ENCODE results near the gene IL17F. TPM values are rescaled to one million over a fixed set of nuclear protein-coding genes. Genes with fewer than 3 reads are reported as not detected.

The IL17F gene
- total RNA-seq, 1 donor from 2014 or later, result not detected

- no peaks in the 10 kb centered on the region for H4K20me1 ChIP-seq (ENCODE audit: insufficient read depth, low read length)
- no peaks in the 10 kb centered on the region for H3K9me3 ChIP-seq (ENCODE audit: insufficient read depth, low read depth, low read length)
- Mint-ChIP-seq H3K27me3 (ENCODE audit: low read depth, unreplicated experiment) (no peaks in the 10 kb centered on the region), H3K36me3 (ENCODE audit: low read depth, unreplicated experiment) (no peaks in the 10 kb centered on the region), H3K4me1 (ENCODE audit: low read depth, unreplicated experiment) (no peaks in the 10 kb centered on the region), H3K27ac (ENCODE audit: unreplicated experiment) (no peak overlapping the region), H3K4me3 (ENCODE audit: unreplicated experiment) (no peak overlapping the region), H3K9me3 (ENCODE audit: unreplicated experiment) (peaks cover 22% of the 10 kb centered on the region)
- FAIRE-seq (no peak), DNase-seq (ENCODE audit: low read depth) (no peak)
- H3K9ac ChIP-seq (ENCODE audit: low read length), result no peak overlapping the region
- H3K4me3 ChIP-seq (ENCODE audit: insufficient read depth, low read depth, low read length), result no peak overlapping the region
- no peaks in the 10 kb centered on the region for H3K4me1 ChIP-seq (ENCODE audit: insufficient read depth, low read length)
- H3K4me2 ChIP-seq (ENCODE audit: low read length), result no peak overlapping the region
- no peaks in the 10 kb centered on the region for H3K27me3 ChIP-seq (ENCODE audit: insufficient read depth, low read length)
- no peaks in the 10 kb centered on the region for H3K36me3 ChIP-seq (ENCODE audit: insufficient read depth, low read length)
- no peak overlapping the region for H3K27ac ChIP-seq (ENCODE audit: low read depth, low read length)
- TF ChIP-seq CTCF (IDR thresholded peaks at IDR 0.05; ENCODE audit: insufficient read depth, low read depth, low read length) (no peak), EZH2 (IDR thresholded peaks at IDR 0.05; ENCODE audit: insufficient read depth, low read length) (no peak)
- H3K79me2 ChIP-seq (ENCODE audit: insufficient read depth, low read length), result no peaks in the 10 kb centered on the region
- H2AFZ ChIP-seq (ENCODE audit: low read depth, low read length), result no peak overlapping the region
Observed at GRCh38 chr6:52195886-52196285, 48.4 kb downstream of the IL17F start.

GRCh38 chr6:52191824-52192223, 52.5 kb downstream of the IL17F start:
- Histone ChIP-seq H3K36me3 (ENCODE audit: insufficient read depth, low read length) (no peaks in the 10 kb centered on the region), H3K79me2 (ENCODE audit: insufficient read depth, low read length) (no peaks in the 10 kb centered on the region), H3K9ac (ENCODE audit: low read length) (no peak overlapping the region), H3K9me3 (ENCODE audit: insufficient read depth, low read depth, low read length) (no peaks in the 10 kb centered on the region), H3K4me2 (ENCODE audit: low read length) (no peak overlapping the region), H3K27me3 (ENCODE audit: insufficient read depth, low read length) (no peaks in the 10 kb centered on the region), H4K20me1 (ENCODE audit: insufficient read depth, low read length) (no peaks in the 10 kb centered on the region), H3K27ac (ENCODE audit: low read depth, low read length) (no peak overlapping the region), H3K4me1 (ENCODE audit: insufficient read depth, low read length) (no peaks in the 10 kb centered on the region), H2AFZ (ENCODE audit: low read depth, low read length) (no peak overlapping the region), H3K4me3 (ENCODE audit: insufficient read depth, low read depth, low read length) (no peak overlapping the region)
- no peaks in the 10 kb centered on the region for H3K27me3 Mint-ChIP-seq (ENCODE audit: low read depth, unreplicated experiment)
- TF ChIP-seq CTCF (IDR thresholded peaks at IDR 0.05; ENCODE audit: insufficient read depth, low read depth, low read length) (no peak), EZH2 (IDR thresholded peaks at IDR 0.05; ENCODE audit: insufficient read depth, low read length) (no peak)
- H3K4me1 Mint-ChIP-seq (ENCODE audit: low read depth, unreplicated experiment), result no peaks in the 10 kb centered on the region
- H3K4me3 Mint-ChIP-seq (ENCODE audit: unreplicated experiment), result no peak overlapping the region
- no peaks in the 10 kb centered on the region for H3K36me3 Mint-ChIP-seq (ENCODE audit: low read depth, unreplicated experiment)
- DNase-seq (ENCODE audit: low read depth), result no peak
- peaks cover 1% of the 10 kb centered on the region for H3K9me3 Mint-ChIP-seq (ENCODE audit: unreplicated experiment)
- H3K27ac Mint-ChIP-seq (ENCODE audit: unreplicated experiment), result no peak overlapping the region
- FAIRE-seq, result no peak

GRCh38 chr6:52190409-52190808, 53.9 kb downstream of the IL17F start:
- peaks cover 2% of the 10 kb centered on the region for H3K27me3 Mint-ChIP-seq (ENCODE audit: low read depth, unreplicated experiment)
- H3K27ac Mint-ChIP-seq (ENCODE audit: unreplicated experiment), result no peak overlapping the region
- Histone ChIP-seq H3K36me3 (ENCODE audit: insufficient read depth, low read length) (no peaks in the 10 kb centered on the region), H3K9ac (ENCODE audit: low read length) (no peak overlapping the region), H3K9me3 (ENCODE audit: insufficient read depth, low read depth, low read length) (no peaks in the 10 kb centered on the region), H4K20me1 (ENCODE audit: insufficient read depth, low read length) (no peaks in the 10 kb centered on the region), H3K27ac (ENCODE audit: low read depth, low read length) (no peak overlapping the region), H3K79me2 (ENCODE audit: insufficient read depth, low read length) (no peaks in the 10 kb centered on the region), H3K4me3 (ENCODE audit: insufficient read depth, low read depth, low read length) (no peak overlapping the region), H3K4me2 (ENCODE audit: low read length) (no peak overlapping the region), H3K27me3 (ENCODE audit: insufficient read depth, low read length) (no peaks in the 10 kb centered on the region), H3K4me1 (ENCODE audit: insufficient read depth, low read length) (no peaks in the 10 kb centered on the region), H2AFZ (ENCODE audit: low read depth, low read length) (no peak overlapping the region)
- no peaks in the 10 kb centered on the region for H3K4me1 Mint-ChIP-seq (ENCODE audit: low read depth, unreplicated experiment)
- H3K9me3 Mint-ChIP-seq (ENCODE audit: unreplicated experiment), result peaks cover 1% of the 10 kb centered on the region
- FAIRE-seq (no peak), DNase-seq (ENCODE audit: low read depth) (no peak)
- no peak overlapping the region for H3K4me3 Mint-ChIP-seq (ENCODE audit: unreplicated experiment)
- TF ChIP-seq CTCF (IDR thresholded peaks at IDR 0.05; ENCODE audit: insufficient read depth, low read depth, low read length), result no peak
- no peak for TF ChIP-seq EZH2 (IDR thresholded peaks at IDR 0.05; ENCODE audit: insufficient read depth, low read length)
- no peaks in the 10 kb centered on the region for H3K36me3 Mint-ChIP-seq (ENCODE audit: low read depth, unreplicated experiment)

All from astrocyte (in vitro differentiated cells and primary cell).